ENCODE measurements around the gene TSPO2. TPM values are rescaled to one million over a fixed set of nuclear protein-coding genes. Genes with fewer than 3 reads are reported as not detected.

Gene TSPO2
- total and polyA plus RNA-seq, 9 of the 15 experiments (the other 6 are each of a cell fraction or from before 2014, with no cell fraction given) = not detected

DNA sequence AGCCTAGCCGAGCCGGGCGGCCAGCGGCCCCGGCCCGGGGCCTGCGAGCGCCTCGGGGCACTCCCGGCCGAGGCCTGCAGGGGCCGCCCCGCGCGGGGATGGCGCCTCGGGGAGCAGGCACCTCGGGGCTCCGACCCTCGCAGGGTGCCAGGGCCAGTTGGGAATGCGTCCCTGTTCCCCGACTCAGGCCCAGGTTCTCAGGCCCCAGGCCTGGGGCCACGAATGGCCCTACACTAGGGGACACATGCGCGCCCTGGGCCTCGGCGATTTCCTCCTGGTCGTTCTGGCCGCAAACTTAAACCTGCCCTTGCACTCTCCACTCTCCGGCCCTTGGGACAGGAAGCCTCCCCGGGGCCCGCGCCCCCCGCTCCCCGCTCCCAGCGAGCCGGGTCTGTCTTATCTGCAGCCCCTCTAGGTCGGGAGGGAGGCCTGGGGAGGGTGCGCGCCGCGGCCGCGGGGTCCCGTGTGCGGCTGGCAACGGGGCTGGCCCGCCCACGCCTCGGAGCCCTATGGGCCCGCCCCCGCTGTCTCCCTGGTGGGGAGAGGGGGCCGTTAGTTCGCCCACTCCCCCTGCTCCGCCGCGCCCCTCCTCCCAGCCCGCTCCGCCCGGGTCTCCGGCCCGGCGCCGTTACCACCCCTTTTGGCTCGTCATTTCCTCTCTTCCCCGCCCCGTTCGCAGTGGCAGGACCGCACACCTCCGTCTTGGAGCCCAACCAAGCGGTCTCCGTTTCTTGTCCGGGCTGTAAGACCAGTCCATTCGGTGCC is 31.1 kb downstream of the TSPO2 start (continued):
- TF ChIP-seq, protein P1, sequence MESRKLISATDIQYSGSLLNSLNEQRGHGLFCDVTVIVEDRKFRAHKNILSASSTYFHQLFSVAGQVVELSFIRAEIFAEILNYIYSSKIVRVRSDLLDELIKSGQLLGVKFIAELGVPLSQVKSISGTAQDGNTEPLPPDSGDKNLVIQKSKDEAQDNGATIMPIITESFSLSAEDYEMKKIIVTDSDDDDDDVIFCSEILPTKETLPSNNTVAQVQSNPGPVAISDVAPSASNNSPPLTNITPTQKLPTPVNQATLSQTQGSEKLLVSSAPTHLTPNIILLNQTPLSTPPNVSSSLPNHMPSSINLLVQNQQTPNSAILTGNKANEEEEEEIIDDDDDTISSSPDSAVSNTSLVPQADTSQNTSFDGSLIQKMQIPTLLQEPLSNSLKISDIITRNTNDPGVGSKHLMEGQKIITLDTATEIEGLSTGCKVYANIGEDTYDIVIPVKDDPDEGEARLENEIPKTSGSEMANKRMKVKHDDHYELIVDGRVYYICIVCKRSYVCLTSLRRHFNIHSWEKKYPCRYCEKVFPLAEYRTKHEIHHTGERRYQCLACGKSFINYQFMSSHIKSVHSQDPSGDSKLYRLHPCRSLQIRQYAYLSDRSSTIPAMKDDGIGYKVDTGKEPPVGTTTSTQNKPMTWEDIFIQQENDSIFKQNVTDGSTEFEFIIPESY (CRISPR knock-in tag; IDR thresholded peaks at IDR 0.05) = peak; percentile 60; the same call in 1 of the 2 replicates
- TF ChIP-seq DIDO1 (tag; IDR thresholded peaks at IDR 0.05; ENCODE audit: low read depth) (no peak), NUFIP1 (IDR thresholded peaks at IDR 0.05; ENCODE audit: partially characterized antibody) (no peak), MAZ (CRISPR knock-in tag; conservative IDR thresholded peaks at IDR 0.05 in 1 of 2, IDR thresholded peaks at IDR 0.05 in 1 of 2) (peak; percentile 66 to 77), ZNF384 (IDR thresholded peaks at IDR 0.05; ENCODE audit: low read depth, low read length) (no peak), FOXJ2 (tag; IDR thresholded peaks at IDR 0.05) (no peak), ZNF431 (CRISPR knock-in tag; IDR thresholded peaks at IDR 0.05) (peak; percentile 69; the same call in 1 of the 2 replicates), ZNF121 (CRISPR knock-in tag; conservative IDR thresholded peaks at IDR 0.05) (no peak), ERF (CRISPR knock-in tag; IDR thresholded peaks at IDR 0.05) (peak; percentile 76; the same call in 1 of the 2 replicates), ZNF263 (CRISPR knock-in tag; IDR thresholded peaks at IDR 0.05; ENCODE audit: borderline replicate concordance) (peak; percentile 66; the same call in 1 of the 2 replicates)
- TF ChIP-seq, protein P2, sequence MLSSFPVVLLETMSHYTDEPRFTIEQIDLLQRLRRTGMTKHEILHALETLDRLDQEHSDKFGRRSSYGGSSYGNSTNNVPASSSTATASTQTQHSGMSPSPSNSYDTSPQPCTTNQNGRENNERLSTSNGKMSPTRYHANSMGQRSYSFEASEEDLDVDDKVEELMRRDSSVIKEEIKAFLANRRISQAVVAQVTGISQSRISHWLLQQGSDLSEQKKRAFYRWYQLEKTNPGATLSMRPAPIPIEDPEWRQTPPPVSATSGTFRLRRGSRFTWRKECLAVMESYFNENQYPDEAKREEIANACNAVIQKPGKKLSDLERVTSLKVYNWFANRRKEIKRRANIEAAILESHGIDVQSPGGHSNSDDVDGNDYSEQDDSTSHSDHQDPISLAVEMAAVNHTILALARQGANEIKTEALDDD (IDR thresholded peaks at IDR 0.05) = no peak
- TF ChIP-seq, protein P3, sequence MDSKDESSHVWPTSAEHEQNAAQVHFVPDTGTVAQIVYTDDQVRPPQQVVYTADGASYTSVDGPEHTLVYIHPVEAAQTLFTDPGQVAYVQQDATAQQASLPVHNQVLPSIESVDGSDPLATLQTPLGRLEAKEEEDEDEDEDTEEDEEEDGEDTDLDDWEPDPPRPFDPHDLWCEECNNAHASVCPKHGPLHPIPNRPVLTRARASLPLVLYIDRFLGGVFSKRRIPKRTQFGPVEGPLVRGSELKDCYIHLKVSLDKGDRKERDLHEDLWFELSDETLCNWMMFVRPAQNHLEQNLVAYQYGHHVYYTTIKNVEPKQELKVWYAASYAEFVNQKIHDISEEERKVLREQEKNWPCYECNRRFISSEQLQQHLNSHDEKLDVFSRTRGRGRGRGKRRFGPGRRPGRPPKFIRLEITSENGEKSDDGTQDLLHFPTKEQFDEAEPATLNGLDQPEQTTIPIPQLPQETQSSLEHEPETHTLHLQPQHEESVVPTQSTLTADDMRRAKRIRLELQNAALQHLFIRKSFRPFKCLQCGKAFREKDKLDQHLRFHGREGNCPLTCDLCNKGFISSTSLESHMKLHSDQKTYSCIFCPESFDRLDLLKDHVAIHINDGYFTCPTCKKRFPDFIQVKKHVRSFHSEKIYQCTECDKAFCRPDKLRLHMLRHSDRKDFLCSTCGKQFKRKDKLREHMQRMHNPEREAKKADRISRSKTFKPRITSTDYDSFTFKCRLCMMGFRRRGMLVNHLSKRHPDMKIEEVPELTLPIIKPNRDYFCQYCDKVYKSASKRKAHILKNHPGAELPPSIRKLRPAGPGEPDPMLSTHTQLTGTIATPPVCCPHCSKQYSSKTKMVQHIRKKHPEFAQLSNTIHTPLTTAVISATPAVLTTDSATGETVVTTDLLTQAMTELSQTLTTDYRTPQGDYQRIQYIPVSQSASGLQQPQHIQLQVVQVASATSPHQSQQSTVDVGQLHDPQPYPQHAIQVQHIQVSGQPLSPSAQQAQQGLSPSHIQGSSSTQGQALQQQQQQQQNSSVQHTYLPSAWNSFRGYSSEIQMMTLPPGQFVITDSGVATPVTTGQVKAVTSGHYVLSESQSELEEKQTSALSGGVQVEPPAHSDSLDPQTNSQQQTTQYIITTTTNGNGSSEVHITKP (IDR thresholded peaks at IDR 0.05; ENCODE audit: partially characterized antibody) = no peak
- TF ChIP-seq, protein P4, sequence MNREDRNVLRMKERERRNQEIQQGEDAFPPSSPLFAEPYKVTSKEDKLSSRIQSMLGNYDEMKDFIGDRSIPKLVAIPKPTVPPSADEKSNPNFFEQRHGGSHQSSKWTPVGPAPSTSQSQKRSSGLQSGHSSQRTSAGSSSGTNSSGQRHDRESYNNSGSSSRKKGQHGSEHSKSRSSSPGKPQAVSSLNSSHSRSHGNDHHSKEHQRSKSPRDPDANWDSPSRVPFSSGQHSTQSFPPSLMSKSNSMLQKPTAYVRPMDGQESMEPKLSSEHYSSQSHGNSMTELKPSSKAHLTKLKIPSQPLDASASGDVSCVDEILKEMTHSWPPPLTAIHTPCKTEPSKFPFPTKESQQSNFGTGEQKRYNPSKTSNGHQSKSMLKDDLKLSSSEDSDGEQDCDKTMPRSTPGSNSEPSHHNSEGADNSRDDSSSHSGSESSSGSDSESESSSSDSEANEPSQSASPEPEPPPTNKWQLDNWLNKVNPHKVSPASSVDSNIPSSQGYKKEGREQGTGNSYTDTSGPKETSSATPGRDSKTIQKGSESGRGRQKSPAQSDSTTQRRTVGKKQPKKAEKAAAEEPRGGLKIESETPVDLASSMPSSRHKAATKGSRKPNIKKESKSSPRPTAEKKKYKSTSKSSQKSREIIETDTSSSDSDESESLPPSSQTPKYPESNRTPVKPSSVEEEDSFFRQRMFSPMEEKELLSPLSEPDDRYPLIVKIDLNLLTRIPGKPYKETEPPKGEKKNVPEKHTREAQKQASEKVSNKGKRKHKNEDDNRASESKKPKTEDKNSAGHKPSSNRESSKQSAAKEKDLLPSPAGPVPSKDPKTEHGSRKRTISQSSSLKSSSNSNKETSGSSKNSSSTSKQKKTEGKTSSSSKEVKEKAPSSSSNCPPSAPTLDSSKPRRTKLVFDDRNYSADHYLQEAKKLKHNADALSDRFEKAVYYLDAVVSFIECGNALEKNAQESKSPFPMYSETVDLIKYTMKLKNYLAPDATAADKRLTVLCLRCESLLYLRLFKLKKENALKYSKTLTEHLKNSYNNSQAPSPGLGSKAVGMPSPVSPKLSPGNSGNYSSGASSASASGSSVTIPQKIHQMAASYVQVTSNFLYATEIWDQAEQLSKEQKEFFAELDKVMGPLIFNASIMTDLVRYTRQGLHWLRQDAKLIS (CRISPR knock-in tag; IDR thresholded peaks at IDR 0.05) = peak; percentile 92; the same call in 1 of the 2 replicates

All from K562 (cell line).